ENCODE data around the gene AGTPBP1.

Gene AGTPBP1

GRCh38 chr9:85534340-85534739 lies 207.4 kb downstream of the AGTPBP1 start:
- DNase-seq (ENCODE audit: low read depth) = no peak

GRCh38 chr9:85533538-85533937 lies 208.2 kb downstream of the AGTPBP1 start:
- DNase-seq (ENCODE audit: low read depth) = no peak

- DNase-seq (ENCODE audit: low read depth) = no peak
Observed at GRCh38 chr9:85530721-85531120, 211.0 kb downstream of the AGTPBP1 start.

- DNase-seq (ENCODE audit: low read depth) = no peak
Observed at GRCh38 chr9:85528607-85529006, 213.1 kb downstream of the AGTPBP1 start.

- DNase-seq (ENCODE audit: low read depth) = no peak
Observed at GRCh38 chr9:85528142-85528541, 213.6 kb downstream of the AGTPBP1 start.

GRCh38 chr9:85527331-85528020 lies 214.3 kb downstream of the AGTPBP1 start:
- no peak for DNase-seq (ENCODE audit: low read depth)

GRCh38 chr9:85524531-85524930 lies 217.2 kb downstream of the AGTPBP1 start:
- no peak for DNase-seq (ENCODE audit: low read depth)

- no peak for DNase-seq (ENCODE audit: low read depth)
Observed at GRCh38 chr9:85523202-85523601, 218.6 kb downstream of the AGTPBP1 start.

GRCh38 chr9:85522459-85523092 lies 219.2 kb downstream of the AGTPBP1 start:
- DNase-seq (ENCODE audit: low read depth) = no peak

GRCh38 chr9:85521371-85522197 lies 220.2 kb downstream of the AGTPBP1 start:
- no peak for DNase-seq (ENCODE audit: low read depth)

GRCh38 chr9:85516976-85517637 lies 224.6 kb downstream of the AGTPBP1 start:
- no peak for DNase-seq (ENCODE audit: low read depth)

GRCh38 chr9:85516455-85516854 lies 225.3 kb downstream of the AGTPBP1 start:
- no peak for DNase-seq (ENCODE audit: low read depth)

- no peak for DNase-seq (ENCODE audit: low read depth)
Observed at GRCh38 chr9:85515021-85515420, 226.7 kb downstream of the AGTPBP1 start.

- no peak for DNase-seq (ENCODE audit: low read depth)
Observed at GRCh38 chr9:85514256-85514655, 227.5 kb downstream of the AGTPBP1 start.

- DNase-seq (ENCODE audit: low read depth) = no peak
Observed at GRCh38 chr9:85511746-85512145, 230.0 kb downstream of the AGTPBP1 start.

GRCh38 chr9:85510830-85511504 lies 230.8 kb downstream of the AGTPBP1 start:
- no peak for DNase-seq (ENCODE audit: low read depth)

- no peak for DNase-seq (ENCODE audit: low read depth)
Observed at GRCh38 chr9:85508616-85509015, 233.1 kb downstream of the AGTPBP1 start.

- DNase-seq (ENCODE audit: low read depth) = no peak
Observed at GRCh38 chr9:85505612-85506011, 236.1 kb downstream of the AGTPBP1 start.

GRCh38 chr9:85502815-85503655 lies 238.7 kb downstream of the AGTPBP1 start:
- DNase-seq (ENCODE audit: low read depth) = no peak

GRCh38 chr9:85501882-85502281 lies 239.9 kb downstream of the AGTPBP1 start:
- DNase-seq (ENCODE audit: low read depth) = no peak

- DNase-seq (ENCODE audit: low read depth) = no peak
Observed at GRCh38 chr9:85501456-85501855, 240.3 kb downstream of the AGTPBP1 start.

All from T-helper 22 cell (primary cell).